ENCODE data around the gene AKAP13.

- TF ChIP-seq CTCF (IDR thresholded peaks at IDR 0.05) (no peak), POLR2A (IDR thresholded peaks at IDR 0.05) (no peak)
These were observed 187.9 kb downstream of the AKAP13 start for GRCh38 chr15:85568261-85568808.
